HEK293T (cell line): ENCODE data around the gene ADGRD1.

Experiments
- CTCF ChIA-PET: fragments of 350-600 bp; formaldehyde crosslinking; extraction: SDS; loops from one replicate; lab custom pipeline; 2021; ENCODE audit warnings: antibody characterized with exemption, inconsistent platforms; lab: Yijun Ruan, JAX
- POLR2A ChIA-PET: fragments of 350-600 bp; formaldehyde crosslinking; extraction: SDS; loops from one replicate; lab custom pipeline; 2020; ENCODE audit warnings: antibody characterized with exemption, inconsistent platforms; lab: Yijun Ruan, JAX
- DNase-seq: peaks from one replicate; pipeline ENCODE4 v3.0.0; 2012; ENCODE audit warnings: mixed read lengths; ENCODE audit errors: extremely low spot score
- ARNT ChIP-seq: fragments of 450-650 bp; IDR thresholded peaks from 2 replicates; pipeline ENCODE4 v1.6.1; 2017; ENCODE audit warnings: mild to moderate bottlenecking
- BHLHE40 ChIP-seq: fragments of 450-650 bp; IDR thresholded peaks from 2 replicates; pipeline ENCODE4 v1.6.1; 2016; ENCODE audit warnings: mild to moderate bottlenecking, moderate library complexity, borderline replicate concordance
- CTBP1 ChIP-seq: fragments of 450-650 bp; IDR thresholded peaks from 2 replicates; pipeline ENCODE4 v1.6.1; 2016; ENCODE audit warnings: borderline replicate concordance
- ELF4 ChIP-seq: fragments of 450-650 bp; IDR thresholded peaks from 2 replicates; pipeline ENCODE4 v1.6.1; 2017; ENCODE audit warnings: antibody characterized with exemption
- FOXA1 ChIP-seq: fragments of 450-650 bp; IDR thresholded peaks from 2 replicates; pipeline ENCODE4 v1.6.1; 2016; ENCODE audit warnings: mild to moderate bottlenecking
- FOXK2 ChIP-seq: fragments of 450-650 bp; IDR thresholded peaks from 2 replicates; pipeline ENCODE4 v1.6.1; 2016; ENCODE audit warnings: mild to moderate bottlenecking
- FOXM1 ChIP-seq: fragments of 450-650 bp; IDR thresholded peaks from 2 replicates; pipeline ENCODE4 v1.6.1; 2017; ENCODE audit warnings: mild to moderate bottlenecking, borderline replicate concordance
- HDGF ChIP-seq: fragments of 450-650 bp; IDR thresholded peaks from 2 replicates; pipeline ENCODE4 v1.6.1; 2017; ENCODE audit warnings: antibody characterized with exemption, borderline replicate concordance
- L3MBTL2 ChIP-seq: fragments of 450-650 bp; conservative IDR thresholded peaks from 2 replicates; pipeline ENCODE4 v1.6.1; 2016; ENCODE audit warnings: mild to moderate bottlenecking
- LEF1 ChIP-seq: fragments of 450-650 bp; IDR thresholded peaks from 2 replicates; pipeline ENCODE4 v1.6.1; 2017; ENCODE audit warnings: mild to moderate bottlenecking, borderline replicate concordance
- NFRKB ChIP-seq: fragments of 450-650 bp; IDR thresholded peaks from 2 replicates; pipeline ENCODE4 v1.6.1; 2016; ENCODE audit warnings: mild to moderate bottlenecking, moderate library complexity
- SP1 ChIP-seq: fragments of 450-650 bp; IDR thresholded peaks from 2 replicates; pipeline ENCODE4 v1.6.1; 2017
- SUZ12 ChIP-seq: fragments of 450-650 bp; IDR thresholded peaks from 2 replicates; pipeline ENCODE4 v1.6.1; 2016; ENCODE audit warnings: mild to moderate bottlenecking
- TARDBP ChIP-seq: fragments of 450-650 bp; IDR thresholded peaks from 2 replicates; pipeline ENCODE4 v1.6.1; 2016
- ZNF384 ChIP-seq: fragments of 450-650 bp; IDR thresholded peaks from 2 replicates; pipeline ENCODE4 v1.6.1; 2016
- TF ChIP-seq, protein P1 (sequence below): fragments of 450-650 bp; IDR thresholded peaks from 2 replicates; pipeline ENCODE4 v1.6.1; 2016

The ADGRD1 gene

DNA sequence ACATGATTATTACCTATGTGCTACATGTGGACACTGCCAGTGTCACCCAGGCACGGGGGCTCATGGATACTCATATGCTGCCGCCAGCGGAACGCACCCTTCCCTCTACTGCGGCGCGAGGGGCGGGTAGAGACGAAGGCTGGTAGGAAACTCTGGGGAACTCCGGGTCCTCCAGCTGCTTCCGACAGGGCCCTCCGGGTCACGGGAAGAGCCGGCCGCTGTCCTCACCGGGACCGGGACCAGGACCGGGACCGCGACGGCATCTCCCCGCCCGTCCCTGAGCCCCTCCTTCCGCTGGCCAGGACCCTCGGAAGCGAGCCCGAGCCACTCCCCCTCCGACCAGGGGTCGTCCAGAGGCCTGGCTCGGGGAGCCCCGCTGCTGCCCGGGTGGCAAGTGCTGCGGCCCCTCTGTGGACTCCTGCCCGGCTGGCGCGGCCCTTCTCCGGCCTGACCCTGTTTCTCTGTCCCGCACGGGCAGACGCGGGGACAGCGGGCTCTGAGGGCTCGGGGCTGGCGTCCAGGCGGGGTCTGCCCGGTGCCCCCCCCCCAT, 209.6 kb downstream of the ADGRD1 start:
- TF ChIP-seq ARNT, result no peak
- TF ChIP-seq L3MBTL2, result no peak
- TF ChIP-seq, protein P1, sequence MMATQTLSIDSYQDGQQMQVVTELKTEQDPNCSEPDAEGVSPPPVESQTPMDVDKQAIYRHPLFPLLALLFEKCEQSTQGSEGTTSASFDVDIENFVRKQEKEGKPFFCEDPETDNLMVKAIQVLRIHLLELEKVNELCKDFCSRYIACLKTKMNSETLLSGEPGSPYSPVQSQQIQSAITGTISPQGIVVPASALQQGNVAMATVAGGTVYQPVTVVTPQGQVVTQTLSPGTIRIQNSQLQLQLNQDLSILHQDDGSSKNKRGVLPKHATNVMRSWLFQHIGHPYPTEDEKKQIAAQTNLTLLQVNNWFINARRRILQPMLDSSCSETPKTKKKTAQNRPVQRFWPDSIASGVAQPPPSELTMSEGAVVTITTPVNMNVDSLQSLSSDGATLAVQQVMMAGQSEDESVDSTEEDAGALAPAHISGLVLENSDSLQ, result no peak
- TF ChIP-seq SUZ12, result no peak
- no peak for TF ChIP-seq BHLHE40
- POLR2A ChIA-PET, result no interaction called here
- no peak for DNase-seq
- CTCF ChIA-PET, result interaction anchor here (0.6 kb wide), 1 partner anchor 41 kb away, joined by 3 read pairs; no protein-coding TSS in a partner anchor

DNA sequence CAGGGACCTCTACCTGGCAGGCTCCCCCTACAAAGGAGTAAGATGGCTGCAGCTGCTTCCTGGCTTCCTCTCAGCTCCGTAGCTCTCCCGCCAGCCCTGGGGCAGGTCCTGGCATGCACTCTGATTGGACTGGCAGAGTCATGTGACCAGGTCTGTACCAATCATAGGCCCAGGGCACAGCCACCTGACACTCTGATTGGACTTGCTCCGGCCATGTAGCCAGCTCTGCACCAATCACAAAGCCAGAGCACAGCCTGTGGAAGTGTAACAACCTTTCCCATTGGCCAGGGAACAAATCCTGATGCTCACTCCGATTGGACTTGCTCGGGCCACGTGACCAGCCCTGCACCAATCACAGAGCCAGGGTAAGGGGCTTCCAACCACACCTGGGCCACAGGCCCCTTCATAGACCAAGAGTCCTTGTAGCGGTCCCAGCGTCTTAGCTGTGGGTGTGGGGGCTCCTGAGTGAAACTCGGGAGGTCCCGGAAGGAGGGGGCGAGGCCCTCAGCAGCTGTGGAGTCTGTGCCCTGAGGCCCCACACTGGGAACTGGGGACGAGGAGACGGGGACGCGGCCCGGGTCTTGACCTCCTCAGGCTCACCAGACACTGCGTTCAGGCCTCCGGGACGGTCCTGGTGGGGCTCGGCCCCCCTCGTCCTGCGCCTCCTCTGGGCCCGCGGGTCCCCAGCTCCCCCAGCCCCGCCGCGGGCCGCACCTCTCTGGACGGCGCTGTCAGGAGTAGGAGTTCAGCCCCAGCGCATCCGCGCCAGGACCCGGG, 210.6 kb downstream of the ADGRD1 start:
- TF ChIP-seq ZNF384, result no peak
- TF ChIP-seq BHLHE40, result no peak
- no peak for TF ChIP-seq ARNT
- CTCF ChIA-PET, result interaction anchor here (0.6 kb wide), 1 partner anchor 40 kb away, joined by 3 read pairs; no protein-coding TSS in a partner anchor
- POLR2A ChIA-PET, result no interaction called here
- DNase-seq, result no peak

DNA sequence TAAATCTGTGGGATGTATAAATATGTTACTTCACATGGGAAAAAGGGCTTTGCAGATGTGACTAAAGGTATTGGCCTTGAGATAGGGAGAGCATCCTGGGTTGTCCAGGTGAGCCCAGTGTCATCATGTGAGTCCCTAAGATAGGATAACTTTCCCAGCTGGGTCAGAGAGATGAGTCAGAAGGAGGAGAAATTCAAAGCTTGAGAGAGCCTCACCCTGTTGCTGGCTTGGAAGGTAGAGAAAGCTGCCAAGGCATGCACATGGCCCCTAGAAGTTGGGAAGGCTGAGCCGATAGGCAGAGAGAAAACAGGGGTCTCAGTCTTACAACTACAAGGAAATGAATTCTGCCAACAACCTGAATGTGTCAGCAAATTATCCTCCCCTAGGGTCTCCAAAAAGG, 213.0 kb downstream of the ADGRD1 start:
- POLR2A ChIA-PET, result no interaction called here
- no peak for TF ChIP-seq ARNT
- no peak for TF ChIP-seq NFRKB
- no peak for TF ChIP-seq SUZ12
- TF ChIP-seq TARDBP, result no peak
- no peak for TF ChIP-seq LEF1
- no peak for TF ChIP-seq BHLHE40
- no peak for TF ChIP-seq FOXA1
- TF ChIP-seq FOXK2, result no peak
- no peak for TF ChIP-seq HDGF
- TF ChIP-seq, protein P1, result no peak
- no peak for TF ChIP-seq CTBP1
- no peak for TF ChIP-seq SP1
- TF ChIP-seq ZNF384, result no peak
- no peak for TF ChIP-seq ELF4
- TF ChIP-seq L3MBTL2, result no peak
- TF ChIP-seq FOXM1, result no peak
- no peak for DNase-seq
- CTCF ChIA-PET, result no interaction called here

DNA sequence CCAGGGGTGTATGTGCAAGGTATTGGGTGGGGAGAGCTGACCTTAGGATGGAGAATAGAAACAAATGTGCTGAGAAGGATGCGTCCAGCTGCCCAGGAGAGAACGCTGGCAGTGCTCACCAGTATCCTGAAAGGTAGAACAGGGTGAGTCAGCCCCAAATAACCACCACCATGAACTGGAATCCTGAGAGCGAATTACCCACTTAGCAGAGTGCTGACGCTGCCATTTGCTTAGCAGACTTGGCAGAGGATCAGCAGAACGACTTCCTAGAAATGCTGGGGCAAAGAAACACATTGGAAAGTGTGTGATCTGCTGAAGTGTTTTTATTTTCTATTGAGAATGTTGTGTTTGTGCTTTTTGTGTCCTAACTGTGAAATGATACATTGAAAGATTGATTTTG, 213.6 kb downstream of the ADGRD1 start:
- DNase-seq, result no peak
- TF ChIP-seq FOXK2 (no peak), LEF1 (no peak), FOXA1 (no peak), SP1 (no peak), ARNT (no peak), BHLHE40 (no peak), L3MBTL2 (no peak), ELF4 (no peak), HDGF (no peak), SUZ12 (no peak), FOXM1 (no peak), NFRKB (no peak), ZNF384 (no peak), TARDBP (no peak), CTBP1 (no peak)
- TF ChIP-seq, protein P1, result no peak
- POLR2A ChIA-PET, result no interaction called here
- CTCF ChIA-PET, result no interaction called here

DNA sequence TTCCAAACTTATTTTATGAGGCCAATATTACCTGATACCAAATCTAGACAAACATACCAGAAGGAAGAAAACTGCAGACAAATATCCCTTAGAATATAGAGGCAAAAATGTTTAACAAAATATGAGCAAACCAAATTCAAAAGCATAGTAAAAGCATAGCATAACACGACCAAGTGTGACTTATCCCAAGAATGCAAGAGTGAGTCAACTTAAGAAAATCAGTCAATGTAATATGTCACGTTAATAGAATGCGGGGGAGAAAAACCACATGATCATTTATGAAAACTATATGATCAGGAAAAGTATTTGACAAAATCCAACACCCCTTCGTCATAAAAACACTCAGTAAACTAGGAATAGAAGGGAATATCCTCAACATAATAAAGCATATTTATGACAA, 217.3 kb downstream of the ADGRD1 start:
- TF ChIP-seq LEF1 (no peak), HDGF (no peak), L3MBTL2 (no peak), SUZ12 (no peak)
- TF ChIP-seq, protein P1, result no peak
- CTCF ChIA-PET, result no interaction called here
- POLR2A ChIA-PET, result no interaction called here
- no peak for DNase-seq

DNA sequence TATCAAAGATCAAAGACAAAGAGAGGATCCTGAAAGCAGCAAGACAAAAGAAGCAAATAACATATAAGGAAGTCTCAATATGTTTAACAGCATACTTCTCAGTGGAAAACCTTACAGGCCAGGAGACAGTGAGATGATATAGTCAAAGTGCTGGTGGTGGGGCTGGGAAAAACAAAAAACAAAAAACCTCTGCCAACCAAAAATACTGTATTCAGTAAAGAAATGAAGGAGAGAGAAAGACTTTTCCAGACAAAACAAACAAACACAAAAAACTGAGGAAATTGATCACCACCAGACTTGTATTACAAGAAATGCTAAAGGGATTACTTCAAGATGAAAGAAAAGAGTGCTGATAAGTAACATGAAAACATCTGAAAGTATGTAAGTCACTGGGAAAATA, 221.2 kb downstream of the ADGRD1 start:
- DNase-seq, result no peak
- ChIA-PET CTCF (no interaction called here), POLR2A (no interaction called here)
- TF ChIP-seq ELF4 (no peak), CTBP1 (no peak), ARNT (no peak), NFRKB (no peak), HDGF (no peak), FOXM1 (no peak), FOXA1 (no peak), BHLHE40 (no peak), TARDBP (no peak), LEF1 (no peak), FOXK2 (no peak), SUZ12 (no peak), SP1 (no peak), L3MBTL2 (no peak), ZNF384 (no peak)
- TF ChIP-seq, protein P1, result no peak
